Upper lobe of left lung (tissue), 6 donors: ENCODE results near the gene ANKMY2. TPM values are rescaled to one million over a fixed set of nuclear protein-coding genes. Genes with fewer than 3 reads are reported as not detected.

Source experiments
- ATAC-seq, 2 donors: fragments of 200-7000 bp; cut with Tn5 transposase; one replicate each; pipeline ENCODE4 v1.9.1; 2022; ENCODE audit warnings: mild to moderate bottlenecking in 2 of 2, moderate library complexity in 2 of 2; ENCODE audit not compliant: low FRiP score in 2 of 2
- DNase-seq, 2 donors: peaks; one replicate each; pipeline ENCODE4 v3.0.0-alpha.2; 2019 to 2020
- H3K27ac ChIP-seq, 4 donors: fragments of 200-600 bp; sonication (generic); one replicate each; pipeline ENCODE4 v1.5.1; 2016 to 2019
- H3K27me3 ChIP-seq, 4 donors: fragments of 200-600 bp; sonication (generic); one replicate each; pipeline ENCODE4 v1.5.1; 2017 to 2019
- H3K36me3 ChIP-seq, 4 donors: fragments of 200-600 bp; sonication (generic); one replicate each; pipeline ENCODE4 v1.5.1; 2016 to 2019
- H3K4me1 ChIP-seq, 4 donors: fragments of 200-600 bp; sonication (generic); one replicate each; pipeline ENCODE4 v1.5.1; 2018 to 2019
- H3K4me3 ChIP-seq, 4 donors: fragments of 200-600 bp; sonication (generic); one replicate each; pipeline ENCODE4 v1.5.1; 2017 to 2019; ENCODE audit warnings: mild to moderate bottlenecking in 2 of 4, moderate library complexity in 1 of 4
- H3K9me3 ChIP-seq, 4 donors: fragments of 200-600 bp; sonication (generic); one replicate each; pipeline ENCODE4 v1.5.1; 2018 to 2019
- CTCF ChIP-seq, 6 experiments: fragments of 450-650 bp in 4 of 6; fragments of 200-600 bp in 2 of 6; sonication (generic) in 2 of 6; IDR thresholded peaks; one replicate each; pipeline ENCODE4 v1.5.1; 2016 to 2019; ENCODE audit warnings: antibody characterized with exemption in 6 of 6
- EP300 ChIP-seq, 4 donors: sonication (generic); formaldehyde crosslinking; IDR thresholded peaks; one replicate each; pipeline ENCODE4 v1.5.1; 2017; ENCODE audit warnings: antibody characterized with exemption in 4 of 4, control low read depth in 2 of 4
- POLR2A ChIP-seq, 4 donors: fragments of 450-650 bp; IDR thresholded peaks; one replicate each; pipeline ENCODE4 v1.5.1; 2016 to 2017; ENCODE audit warnings: antibody characterized with exemption in 4 of 4, mild to moderate bottlenecking in 2 of 4
- POLR2AphosphoS5 ChIP-seq, 2 donors: sonication (generic); formaldehyde crosslinking; IDR thresholded peaks; one replicate each; pipeline ENCODE4 v1.5.1; 2017; ENCODE audit warnings: antibody characterized with exemption in 2 of 2
- WGBS, 2 donors: methylation state at CpG; one replicate each; pipeline ENCODE4 v1.1.5; 2017 to 2018; 5-methylcytosine and 5-hydroxymethylcytosine counted together
- total RNA-seq, 6 donors: library from RNA; depleted of rRNA in 4 of 6; stranded (reverse); fragments of >200 nt in 4 of 6; gene quantifications; one replicate each; pipeline versions ENCODE4 v1.1.0 to v1.2.1, GENCODE V29; 2016 to 2021
- donor health status: DM: no; HTN: no; CAD: no; lungs with moderate emphysema.
- donor health status: DM: no; HTN: yes; CAD: no; lungs with severe emphysema.

ANKMY2 gene
- total RNA-seq, 6 donors from 2014 or later, result 5.8 to 16.3 (median 12.7) TPM

- ATAC-seq (peak; percentile 4 to 9), DNase-seq (peak in 1 of 2 donors; percentile 88)
- Histone ChIP-seq H3K27ac (peak overlapping the region; percentile 86 to 94 (median 92)), H3K27me3 (no peaks in the 10 kb centered on the region), H3K4me1 (peaks cover 9 to 40% (median 25%) of the 10 kb centered on the region in 4 donors), H3K4me3 (peak overlapping the region; percentile 68 to 94 (median 78)), H3K36me3 (no peaks in the 10 kb centered on the region), H3K9me3 (no peaks in the 10 kb centered on the region)
- TF ChIP-seq EP300 (IDR thresholded peaks at IDR 0.05) (no peak), CTCF (IDR thresholded peaks at IDR 0.05) (no peak), POLR2AphosphoS5 (IDR thresholded peaks at IDR 0.05) (no peak), POLR2A (IDR thresholded peaks at IDR 0.05) (no peak)
- 3 to 4% methylated on average over 8 to 29 of the region's 29 CpGs for WGBS, 2 donors
These were observed 1.0 kb upstream of the ANKMY2 start for GRCh38 chr7:16646472-16647072.

GRCh38 chr7:16644636-16645592 lies 640 bp downstream of the ANKMY2 start:
- TF ChIP-seq EP300 (IDR thresholded peaks at IDR 0.05) (no peak), POLR2AphosphoS5 (IDR thresholded peaks at IDR 0.05) (peak in 1 of 2 donors; percentile 34)
- DNase-seq (peak; percentile 73 to 91), ATAC-seq (peak; percentile 64 to 67)
- peak overlapping the region; percentile 56 to 84 (median 70) for H3K4me3 ChIP-seq
- H3K27me3 ChIP-seq, result no peaks in the 10 kb centered on the region
- no peaks in the 10 kb centered on the region for H3K36me3 ChIP-seq
- H3K27ac ChIP-seq, result peak overlapping the region; percentile 86 to 94 (median 92)
- H3K9me3 ChIP-seq, result no peaks in the 10 kb centered on the region
- peaks cover 9 to 40% (median 22%) of the 10 kb centered on the region in 4 donors for H3K4me1 ChIP-seq
- 0 to 2% methylated on average over 12 to 57 of the region's 57 CpGs for WGBS, 2 donors

GRCh38 chr7:16644157-16644556 lies 1.4 kb downstream of the ANKMY2 start:
- H3K9me3 ChIP-seq, result no peaks in the 10 kb centered on the region
- no peak for TF ChIP-seq CTCF (IDR thresholded peaks at IDR 0.05)
- DNase-seq (no peak), ATAC-seq (no peak)
- H3K36me3 ChIP-seq, result no peaks in the 10 kb centered on the region
- H3K4me3 ChIP-seq, result peak overlapping the region; percentile 56 to 84 (median 70)
- no peaks in the 10 kb centered on the region for H3K27me3 ChIP-seq
- 71 to 78% methylated on average over 4 of the region's 4 CpGs for WGBS, 2 donors
- peak overlapping the region in 3 of 4 donors; percentile 86 to 93 (median 91) for H3K27ac ChIP-seq
- peaks cover 9 to 40% (median 20%) of the 10 kb centered on the region in 4 donors for H3K4me1 ChIP-seq

GRCh38 chr7:16638282-16639280 lies 7.0 kb downstream of the ANKMY2 start:
- H3K4me3 ChIP-seq, result no peak overlapping the region
- no peak overlapping the region for H3K27ac ChIP-seq
- H3K9me3 ChIP-seq, result no peaks in the 10 kb centered on the region
- DNase-seq (no peak), ATAC-seq (no peak)
- peaks cover 0 to 15% (median 10%) of the 10 kb centered on the region in 4 donors for H3K4me1 ChIP-seq
- 84 to 90% methylated on average over 7 of the region's 7 CpGs for WGBS, 2 donors
- TF ChIP-seq POLR2AphosphoS5 (IDR thresholded peaks at IDR 0.05) (no peak), EP300 (IDR thresholded peaks at IDR 0.05) (no peak), CTCF (IDR thresholded peaks at IDR 0.05) (no peak), POLR2A (IDR thresholded peaks at IDR 0.05) (no peak)
- H3K27me3 ChIP-seq, result no peaks in the 10 kb centered on the region
- H3K36me3 ChIP-seq, result no peaks in the 10 kb centered on the region
